OCI-LY7 (cell line): ENCODE results near the gene HCST. TPM values are rescaled to one million over a fixed set of nuclear protein-coding genes. Genes with fewer than 3 reads are reported as not detected.

Source experiments
- BruUV-seq: library from RNA; stranded (reverse); fragments of 400-500 nt; replicated peaks from 2 replicates; lab custom pipeline; 2021; lab: Mats Ljungman, UMichigan
- CTCF ChIA-PET: fragments of 300-600 bp; sonication (Branson Sonifier 250); formaldehyde crosslinking; loops from one replicate; lab custom pipeline; 2022; ENCODE audit warnings: antibody characterized with exemption; ENCODE audit not compliant: unreplicated experiment; lab: Charles Lee
- POLR2A ChIA-PET: fragments of 300-600 bp; sonication (Branson Sonifier 250); formaldehyde crosslinking; loops from one replicate; lab custom pipeline; 2022; ENCODE audit warnings: antibody characterized with exemption; lab: Charles Lee
- DNase-seq: peaks from one replicate; pipeline ENCODE4 v3.0.0-alpha.2; 2015; ENCODE audit warnings: low spot score
- H2AFZ ChIP-seq: fragments of 200-600 bp; sonication (generic), shearing (Covaris generic); 2 replicates; pipeline ENCODE4 v1.6.1; 2014; ENCODE audit warnings: mild to moderate bottlenecking, antibody characterized with exemption, low read length, moderate library complexity
- H3K27ac ChIP-seq: fragments of 200-600 bp; sonication (generic); 2 replicates; pipeline ENCODE4 v1.5.1; 2014; ENCODE audit warnings: mixed run types, low read depth, mild to moderate bottlenecking, moderate library complexity, low read length, inconsistent platforms; ENCODE audit not compliant: poor library complexity, severe bottlenecking
- H3K36me3 ChIP-seq: fragments of 200-600 bp; sonication (generic); 2 replicates; pipeline ENCODE4 v1.6.1; 2014; ENCODE audit warnings: mild to moderate bottlenecking, antibody characterized with exemption, low read length, moderate library complexity, mixed read lengths; ENCODE audit not compliant: insufficient read depth
- H3K4me1 ChIP-seq: fragments of 200-600 bp; sonication (generic); 2 replicates; pipeline ENCODE4 v1.5.1; 2014; ENCODE audit warnings: mild to moderate bottlenecking, low read length; ENCODE audit not compliant: insufficient read depth, poor library complexity, severe bottlenecking
- H3K4me2 ChIP-seq: fragments of 200-600 bp; sonication (generic); 2 replicates; pipeline ENCODE4 v1.6.1; 2014; ENCODE audit warnings: mild to moderate bottlenecking, low read length
- H3K4me3 ChIP-seq: fragments of 200-600 bp; sonication (generic); 2 replicates; pipeline ENCODE4 v1.5.1; 2014; ENCODE audit warnings: mild to moderate bottlenecking, low read depth, low read length; ENCODE audit not compliant: poor library complexity, severe bottlenecking
- H3K79me2 ChIP-seq: fragments of 200-600 bp; sonication (generic); 2 replicates; pipeline ENCODE4 v1.6.1; 2016; ENCODE audit warnings: low read depth, mild to moderate bottlenecking, low read length, moderate library complexity, mixed read lengths; ENCODE audit not compliant: insufficient read depth
- H3K9me2 ChIP-seq: fragments of 200-600 bp; sonication (generic); 2 replicates; pipeline ENCODE4 v1.6.1; 2016; ENCODE audit warnings: mild to moderate bottlenecking, low read length, mixed read lengths; ENCODE audit not compliant: insufficient read depth
- H3K9me3 ChIP-seq: fragments of 200-600 bp; sonication (generic); 2 replicates; pipeline ENCODE4 v1.6.1; 2014; ENCODE audit warnings: mild to moderate bottlenecking, mixed run types, low read length, mixed read lengths
- H4K20me1 ChIP-seq: fragments of 200-600 bp; sonication (generic); 2 replicates; pipeline ENCODE4 v1.6.1; 2014; ENCODE audit warnings: mild to moderate bottlenecking, antibody characterized with exemption, low read length, moderate library complexity, mixed read lengths; ENCODE audit not compliant: insufficient read depth
- CTCF ChIP-seq: fragments of 200-600 bp; sonication (generic); conservative IDR thresholded peaks from 2 replicates; pipeline ENCODE4 v1.5.1; 2014; ENCODE audit warnings: mild to moderate bottlenecking, antibody characterized with exemption, low read length, moderate library complexity, mixed read lengths
- EZH2phosphoT487 ChIP-seq: fragments of 200-600 bp; sonication (generic); IDR thresholded peaks from 2 replicates; pipeline ENCODE4 v1.6.1; 2018; ENCODE audit warnings: low read depth, borderline replicate concordance, mild to moderate bottlenecking, mixed run types, antibody characterized with exemption, low read length, moderate library complexity, mixed read lengths
- intact Hi-C: fragments of 100-400 bp; cut with micrococcal nuclease; formaldehyde crosslinking; loops from one replicate; pipeline ENCODE4 v1.10.0; 2022; ENCODE audit not compliant: unreplicated experiment
- total RNA-seq, 2 experiments: library from RNA; depleted of rRNA in 1 of 2; stranded (reverse); fragments of >200 nt in 1 of 2; shearing (Covaris generic) in 1 of 2; gene quantifications; 2 replicates each; pipeline ENCODE4 v1.2.3, GENCODE V29; 2014 to 2022

Gene HCST
- total RNA-seq, 2 experiments from 2014 or later, result 8.1 to 36.0 TPM

- H3K4me3 ChIP-seq, result peak overlapping the region; percentile 77
- peaks cover 30% of the 10 kb centered on the region for H3K79me2 ChIP-seq
- BruUV-seq, result no TSS peak
- CTCF ChIA-PET, result no interaction called here
- peaks cover 30% of the 10 kb centered on the region for H3K36me3 ChIP-seq
- peak overlapping the region; percentile 87 for H3K27ac ChIP-seq
- intact Hi-C loops, result loop anchor here (2.0 to 5.0 kb wide), 3 partner anchors 144 to 159 kb away; partner anchors contain the start of genes HSPB6, IGFLR1, PROSER3 and THAP8
- H3K9me2 ChIP-seq, result no peaks in the 10 kb centered on the region
- H2AFZ ChIP-seq, result no peak overlapping the region
- no peaks in the 10 kb centered on the region for H3K9me3 ChIP-seq
- TF ChIP-seq CTCF (no peak), EZH2phosphoT487 (no peak)
- H3K4me2 ChIP-seq, result peak overlapping the region; percentile 99
- no peak for DNase-seq
- POLR2A ChIA-PET, result interaction anchor here (1.1 kb wide), 1 partner anchor 16 kb away, joined by 4 read pairs; no protein-coding TSS in a partner anchor
- no peaks in the 10 kb centered on the region for H4K20me1 ChIP-seq
- peaks cover 56% of the 10 kb centered on the region for H3K4me1 ChIP-seq
Measured at GRCh38 chr19:35901055-35901644, 1.2 kb upstream of the HCST start.

- ChIA-PET POLR2A (interaction anchor here (1.0 to 1.1 kb wide), 2 partner anchors 27 to 28 kb away, joined by 3 read pairs; no protein-coding TSS in a partner anchor), CTCF (no interaction called here)
- intact Hi-C loops, result loop anchor here (5.0 kb wide), 2 partner anchors 146 to 161 kb away; partner anchors contain the start of genes HSPB6, IGFLR1 and PROSER3
- no peak for DNase-seq
- no peaks in the 10 kb centered on the region for H4K20me1 ChIP-seq
- H3K4me1 ChIP-seq, result peaks cover 57% of the 10 kb centered on the region
- H3K27ac ChIP-seq, result peak overlapping the region; percentile 87
- H3K4me2 ChIP-seq, result peak overlapping the region; percentile 99
- peaks cover 12% of the 10 kb centered on the region for H3K36me3 ChIP-seq
- peak overlapping the region; percentile 47; the same call in 1 of the 2 replicates for H2AFZ ChIP-seq
- TSS peak; percentile 85 for BruUV-seq
- no peaks in the 10 kb centered on the region for H3K9me3 ChIP-seq
- TF ChIP-seq EZH2phosphoT487, result no peak
- TF ChIP-seq CTCF, result no peak
- H3K4me3 ChIP-seq, result peak overlapping the region; percentile 77
- no peaks in the 10 kb centered on the region for H3K9me2 ChIP-seq
- peaks cover 27% of the 10 kb centered on the region for H3K79me2 ChIP-seq
Measured at GRCh38 chr19:35902870-35903475, 644 bp downstream of the HCST start.
